ENCODE results near the gene CC2D1B.

The CC2D1B gene

DNA sequence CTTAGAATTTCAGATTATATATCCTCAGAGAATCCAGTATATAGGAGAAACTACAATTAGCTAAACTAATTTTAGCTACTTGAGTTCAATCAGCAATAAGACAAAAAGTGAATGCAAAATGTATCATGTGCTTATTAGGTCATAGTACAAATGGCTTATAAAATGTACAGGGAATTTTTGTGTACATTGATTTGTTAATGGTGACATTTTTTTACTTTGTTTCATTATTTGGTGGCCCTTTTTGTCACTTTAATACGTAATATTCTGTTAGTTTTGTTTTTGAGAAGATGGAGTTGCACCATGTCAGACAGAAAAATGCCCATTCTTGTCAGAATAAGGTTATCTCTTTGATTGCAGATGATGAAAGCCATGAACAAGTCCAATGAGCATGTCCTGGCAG, 33.6 kb downstream of the CC2D1B start:
- TF ChIP-seq, protein P1, sequence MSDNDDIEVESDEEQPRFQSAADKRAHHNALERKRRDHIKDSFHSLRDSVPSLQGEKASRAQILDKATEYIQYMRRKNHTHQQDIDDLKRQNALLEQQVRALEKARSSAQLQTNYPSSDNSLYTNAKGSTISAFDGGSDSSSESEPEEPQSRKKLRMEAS (IDR thresholded peaks at IDR 0.05; ENCODE audit: low read depth, low read length): no peak
- no peak for TF ChIP-seq POLR2A (IDR thresholded peaks at IDR 0.05; ENCODE audit: extremely low read depth, insufficient read length)
- TF ChIP-seq MYC (IDR thresholded peaks at IDR 0.05; ENCODE audit: low read depth, low read length): no peak
- TF ChIP-seq, protein P2, sequence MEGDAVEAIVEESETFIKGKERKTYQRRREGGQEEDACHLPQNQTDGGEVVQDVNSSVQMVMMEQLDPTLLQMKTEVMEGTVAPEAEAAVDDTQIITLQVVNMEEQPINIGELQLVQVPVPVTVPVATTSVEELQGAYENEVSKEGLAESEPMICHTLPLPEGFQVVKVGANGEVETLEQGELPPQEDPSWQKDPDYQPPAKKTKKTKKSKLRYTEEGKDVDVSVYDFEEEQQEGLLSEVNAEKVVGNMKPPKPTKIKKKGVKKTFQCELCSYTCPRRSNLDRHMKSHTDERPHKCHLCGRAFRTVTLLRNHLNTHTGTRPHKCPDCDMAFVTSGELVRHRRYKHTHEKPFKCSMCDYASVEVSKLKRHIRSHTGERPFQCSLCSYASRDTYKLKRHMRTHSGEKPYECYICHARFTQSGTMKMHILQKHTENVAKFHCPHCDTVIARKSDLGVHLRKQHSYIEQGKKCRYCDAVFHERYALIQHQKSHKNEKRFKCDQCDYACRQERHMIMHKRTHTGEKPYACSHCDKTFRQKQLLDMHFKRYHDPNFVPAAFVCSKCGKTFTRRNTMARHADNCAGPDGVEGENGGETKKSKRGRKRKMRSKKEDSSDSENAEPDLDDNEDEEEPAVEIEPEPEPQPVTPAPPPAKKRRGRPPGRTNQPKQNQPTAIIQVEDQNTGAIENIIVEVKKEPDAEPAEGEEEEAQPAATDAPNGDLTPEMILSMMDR (IDR thresholded peaks at IDR 0.05; ENCODE audit: low read depth, low read length): no peak
- no peak for DNase-seq (ENCODE audit: low read depth)
- H3K4me3 ChIP-seq (ENCODE audit: low read depth, low read length): no peak overlapping the region

- DNase-seq (ENCODE audit: low read depth): no peak
- no peak for TF ChIP-seq POLR2A (IDR thresholded peaks at IDR 0.05; ENCODE audit: extremely low read depth, insufficient read length)
- TF ChIP-seq, protein P2 (IDR thresholded peaks at IDR 0.05; ENCODE audit: low read depth, low read length): no peak
- no peak for TF ChIP-seq MYC (IDR thresholded peaks at IDR 0.05; ENCODE audit: low read depth, low read length)
- TF ChIP-seq, protein P1 (IDR thresholded peaks at IDR 0.05; ENCODE audit: low read depth, low read length): no peak
- no peak overlapping the region for H3K4me3 ChIP-seq (ENCODE audit: low read depth, low read length)
Observed at GRCh38 chr1:52328615-52329014, 37.4 kb downstream of the CC2D1B start.

DNA sequence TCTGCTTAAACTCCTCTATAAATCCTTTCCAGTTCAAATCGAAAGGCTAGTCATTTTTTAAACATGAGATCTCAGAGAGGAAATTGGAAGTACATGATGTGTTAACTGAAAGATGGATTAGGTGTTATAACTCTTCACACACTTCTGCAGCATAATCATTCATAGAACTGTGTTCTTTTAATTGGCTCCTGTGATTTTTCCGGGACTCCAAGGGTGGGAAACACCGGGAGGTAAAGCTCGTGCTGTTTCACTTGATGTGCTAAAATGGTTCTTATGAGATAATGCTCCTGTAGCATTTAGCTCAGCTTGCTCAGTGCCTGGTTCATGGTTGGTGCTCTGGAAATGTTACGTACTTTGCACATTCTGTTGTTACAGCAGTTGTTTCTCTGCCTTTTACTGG, 40.2 kb downstream of the CC2D1B start:
- TF ChIP-seq MYC (IDR thresholded peaks at IDR 0.05; ENCODE audit: low read depth, low read length) (no peak), POLR2A (IDR thresholded peaks at IDR 0.05; ENCODE audit: extremely low read depth, insufficient read length) (no peak)
- TF ChIP-seq, protein P2 (IDR thresholded peaks at IDR 0.05; ENCODE audit: low read depth, low read length): no peak
- TF ChIP-seq, protein P1 (IDR thresholded peaks at IDR 0.05; ENCODE audit: low read depth, low read length): no peak
- DNase-seq (ENCODE audit: low read depth): no peak
- no peak overlapping the region for H3K4me3 ChIP-seq (ENCODE audit: low read depth, low read length)

DNA sequence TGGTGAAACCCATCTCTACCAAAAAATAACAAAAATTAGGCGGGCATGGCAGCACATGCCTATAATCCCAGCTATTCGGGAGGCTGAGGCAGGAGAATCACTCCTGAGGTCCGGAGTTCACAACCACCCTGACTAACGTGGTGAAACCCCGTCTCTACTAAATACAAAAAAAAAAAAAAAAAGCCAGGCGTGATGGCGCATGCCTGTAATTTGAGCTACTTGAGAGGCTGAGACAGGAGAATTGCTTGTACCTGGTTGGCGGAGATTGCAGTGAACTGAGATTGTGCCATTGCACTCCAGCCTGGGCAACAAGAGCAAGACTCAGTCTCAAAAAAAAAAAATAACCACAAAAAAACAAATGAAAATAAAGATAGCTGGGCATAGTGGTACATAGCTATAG, 42.3 kb downstream of the CC2D1B start:
- no peak overlapping the region for H3K4me3 ChIP-seq (ENCODE audit: low read depth, low read length)
- no peak for DNase-seq (ENCODE audit: low read depth)
- TF ChIP-seq, protein P1 (IDR thresholded peaks at IDR 0.05; ENCODE audit: low read depth, low read length): no peak
- TF ChIP-seq, protein P2 (IDR thresholded peaks at IDR 0.05; ENCODE audit: low read depth, low read length): no peak
- TF ChIP-seq POLR2A (IDR thresholded peaks at IDR 0.05; ENCODE audit: extremely low read depth, insufficient read length) (no peak), MYC (IDR thresholded peaks at IDR 0.05; ENCODE audit: low read depth, low read length) (no peak)

GRCh38 chr1:52321061-52321460, 44.9 kb downstream of the CC2D1B start:
- no peak for TF ChIP-seq POLR2A (IDR thresholded peaks at IDR 0.05; ENCODE audit: extremely low read depth, insufficient read length)
- TF ChIP-seq, protein P2 (IDR thresholded peaks at IDR 0.05; ENCODE audit: low read depth, low read length): no peak
- no peak for TF ChIP-seq MYC (IDR thresholded peaks at IDR 0.05; ENCODE audit: low read depth, low read length)
- TF ChIP-seq, protein P1 (IDR thresholded peaks at IDR 0.05; ENCODE audit: low read depth, low read length): no peak
- DNase-seq (ENCODE audit: low read depth): no peak
- H3K4me3 ChIP-seq (ENCODE audit: low read depth, low read length): no peak overlapping the region

Data from NB4 (cell line).